HFF-Myc (cell line): ENCODE results near the gene ADAMTS12.

Experiments used
- DNase-seq: peaks from one replicate; pipeline ENCODE4 v3.0.0-alpha.2; 2011; ENCODE audit warnings: low read depth; ENCODE audit errors: extremely low read depth
- H3K4me3 ChIP-seq: replicated peaks from 2 replicates; pipeline ENCODE4 v1.5.1; 2011; ENCODE audit warnings: low read depth, mild to moderate bottlenecking, control low read depth, low read length
- CTCF ChIP-seq: IDR thresholded peaks from 2 replicates; pipeline ENCODE4 v1.5.1; 2012; ENCODE audit warnings: mild to moderate bottlenecking, low read depth, low read length, control low read depth; ENCODE audit errors: missing control alignments

Gene ADAMTS12, protein sequence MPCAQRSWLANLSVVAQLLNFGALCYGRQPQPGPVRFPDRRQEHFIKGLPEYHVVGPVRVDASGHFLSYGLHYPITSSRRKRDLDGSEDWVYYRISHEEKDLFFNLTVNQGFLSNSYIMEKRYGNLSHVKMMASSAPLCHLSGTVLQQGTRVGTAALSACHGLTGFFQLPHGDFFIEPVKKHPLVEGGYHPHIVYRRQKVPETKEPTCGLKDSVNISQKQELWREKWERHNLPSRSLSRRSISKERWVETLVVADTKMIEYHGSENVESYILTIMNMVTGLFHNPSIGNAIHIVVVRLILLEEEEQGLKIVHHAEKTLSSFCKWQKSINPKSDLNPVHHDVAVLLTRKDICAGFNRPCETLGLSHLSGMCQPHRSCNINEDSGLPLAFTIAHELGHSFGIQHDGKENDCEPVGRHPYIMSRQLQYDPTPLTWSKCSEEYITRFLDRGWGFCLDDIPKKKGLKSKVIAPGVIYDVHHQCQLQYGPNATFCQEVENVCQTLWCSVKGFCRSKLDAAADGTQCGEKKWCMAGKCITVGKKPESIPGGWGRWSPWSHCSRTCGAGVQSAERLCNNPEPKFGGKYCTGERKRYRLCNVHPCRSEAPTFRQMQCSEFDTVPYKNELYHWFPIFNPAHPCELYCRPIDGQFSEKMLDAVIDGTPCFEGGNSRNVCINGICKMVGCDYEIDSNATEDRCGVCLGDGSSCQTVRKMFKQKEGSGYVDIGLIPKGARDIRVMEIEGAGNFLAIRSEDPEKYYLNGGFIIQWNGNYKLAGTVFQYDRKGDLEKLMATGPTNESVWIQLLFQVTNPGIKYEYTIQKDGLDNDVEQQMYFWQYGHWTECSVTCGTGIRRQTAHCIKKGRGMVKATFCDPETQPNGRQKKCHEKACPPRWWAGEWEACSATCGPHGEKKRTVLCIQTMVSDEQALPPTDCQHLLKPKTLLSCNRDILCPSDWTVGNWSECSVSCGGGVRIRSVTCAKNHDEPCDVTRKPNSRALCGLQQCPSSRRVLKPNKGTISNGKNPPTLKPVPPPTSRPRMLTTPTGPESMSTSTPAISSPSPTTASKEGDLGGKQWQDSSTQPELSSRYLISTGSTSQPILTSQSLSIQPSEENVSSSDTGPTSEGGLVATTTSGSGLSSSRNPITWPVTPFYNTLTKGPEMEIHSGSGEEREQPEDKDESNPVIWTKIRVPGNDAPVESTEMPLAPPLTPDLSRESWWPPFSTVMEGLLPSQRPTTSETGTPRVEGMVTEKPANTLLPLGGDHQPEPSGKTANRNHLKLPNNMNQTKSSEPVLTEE (N-terminal part only)

GRCh38 chr5:33891788-33892619 lies at the start of gene ADAMTS12:
TSS of gene ADAMTS12 (minus strand) at chr5:33891990. CDS start at chr5:33891856, 134 bp downstream.
- peak within 1 kb of the TSS; percentile 74 for H3K4me3 ChIP-seq
- no peak for TF ChIP-seq CTCF
- peak; percentile 37 for DNase-seq

- DNase-seq: no peak
- no peak for TF ChIP-seq CTCF
- no peak overlapping the region for H3K4me3 ChIP-seq
These were observed 49.3 kb upstream of the ADAMTS12 start for GRCh38 chr5:33941090-33941489.

- no peak overlapping the region for H3K4me3 ChIP-seq
- DNase-seq: no peak
These were observed 47.9 kb upstream of the ADAMTS12 start for GRCh38 chr5:33939556-33940262.

GRCh38 chr5:33938881-33939280 lies 47.1 kb upstream of the ADAMTS12 start:
- no peak overlapping the region for H3K4me3 ChIP-seq
- TF ChIP-seq CTCF: no peak
- DNase-seq: no peak

More at GRCh38 chr5:33939556-33940262, 47.9 kb upstream of the ADAMTS12 start:
- TF ChIP-seq CTCF: no peak

- no peak for DNase-seq
- H3K4me3 ChIP-seq: no peak overlapping the region
- TF ChIP-seq CTCF: no peak
These were observed 46.7 kb upstream of the ADAMTS12 start for GRCh38 chr5:33938507-33938796.
